Measurements from ENCODE around the gene FRMD1.

The FRMD1 gene

DNA sequence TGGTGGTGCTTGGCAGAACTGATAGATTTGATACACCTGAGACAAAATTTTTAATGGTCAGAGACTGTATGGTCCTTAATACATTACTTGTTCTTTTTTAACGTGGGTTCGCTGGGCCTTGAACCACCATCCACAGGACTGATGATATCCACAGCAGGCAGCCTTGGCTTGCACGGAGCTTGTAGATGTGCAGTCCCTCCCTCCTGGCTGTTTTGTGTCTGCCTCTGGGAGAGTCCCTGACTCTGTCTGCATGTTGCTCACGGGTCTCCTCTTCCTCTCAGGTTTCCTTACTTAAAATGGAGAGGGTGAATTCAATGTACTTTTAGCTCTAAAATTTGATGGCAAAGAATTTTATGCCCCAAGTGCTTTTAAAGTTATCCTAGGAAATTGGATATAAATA is 64.0 kb downstream of the FRMD1 start:
- no peak overlapping the region for H3K9ac ChIP-seq (ENCODE audit: low read depth, low read length)
- H3K27ac ChIP-seq (ENCODE audit: low read length): no peak overlapping the region
- H2AFZ ChIP-seq (ENCODE audit: low read depth, low read length): no peak overlapping the region
- H3K9me3 ChIP-seq (ENCODE audit: insufficient read depth, low read length, severe bottlenecking): peaks cover 27% of the 10 kb centered on the region
- H3K4me1 ChIP-seq (ENCODE audit: insufficient read depth, low read length): no peaks in the 10 kb centered on the region
- DNase-seq (no peak), ATAC-seq (ENCODE audit: insufficient read depth, low read depth) (no peak)
- H3K4me2 ChIP-seq (ENCODE audit: insufficient read depth, low read length): no peak overlapping the region
- no peaks in the 10 kb centered on the region for H3K36me3 ChIP-seq (ENCODE audit: insufficient read depth, low read length)
- no peak for TF ChIP-seq EZH2 (IDR thresholded peaks at IDR 0.05; ENCODE audit: borderline replicate concordance, low read depth, low read length, severe bottlenecking)
- TF ChIP-seq, protein P1, sequence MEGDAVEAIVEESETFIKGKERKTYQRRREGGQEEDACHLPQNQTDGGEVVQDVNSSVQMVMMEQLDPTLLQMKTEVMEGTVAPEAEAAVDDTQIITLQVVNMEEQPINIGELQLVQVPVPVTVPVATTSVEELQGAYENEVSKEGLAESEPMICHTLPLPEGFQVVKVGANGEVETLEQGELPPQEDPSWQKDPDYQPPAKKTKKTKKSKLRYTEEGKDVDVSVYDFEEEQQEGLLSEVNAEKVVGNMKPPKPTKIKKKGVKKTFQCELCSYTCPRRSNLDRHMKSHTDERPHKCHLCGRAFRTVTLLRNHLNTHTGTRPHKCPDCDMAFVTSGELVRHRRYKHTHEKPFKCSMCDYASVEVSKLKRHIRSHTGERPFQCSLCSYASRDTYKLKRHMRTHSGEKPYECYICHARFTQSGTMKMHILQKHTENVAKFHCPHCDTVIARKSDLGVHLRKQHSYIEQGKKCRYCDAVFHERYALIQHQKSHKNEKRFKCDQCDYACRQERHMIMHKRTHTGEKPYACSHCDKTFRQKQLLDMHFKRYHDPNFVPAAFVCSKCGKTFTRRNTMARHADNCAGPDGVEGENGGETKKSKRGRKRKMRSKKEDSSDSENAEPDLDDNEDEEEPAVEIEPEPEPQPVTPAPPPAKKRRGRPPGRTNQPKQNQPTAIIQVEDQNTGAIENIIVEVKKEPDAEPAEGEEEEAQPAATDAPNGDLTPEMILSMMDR (IDR thresholded peaks at IDR 0.05; ENCODE audit: borderline replicate concordance, extremely low read depth, low read length, poor library complexity, severe bottlenecking): no peak
- no peak overlapping the region for H3K4me3 ChIP-seq (ENCODE audit: low read depth in 1 of 2, low read length in 2 of 2)
- no peaks in the 10 kb centered on the region for H3K27me3 ChIP-seq (ENCODE audit: insufficient read depth, low read length, poor library complexity)
- no peaks in the 10 kb centered on the region for H4K20me1 ChIP-seq (ENCODE audit: insufficient read depth, low read length)
- no peaks in the 10 kb centered on the region for H3K79me2 ChIP-seq (ENCODE audit: insufficient read depth, low read length)

DNA sequence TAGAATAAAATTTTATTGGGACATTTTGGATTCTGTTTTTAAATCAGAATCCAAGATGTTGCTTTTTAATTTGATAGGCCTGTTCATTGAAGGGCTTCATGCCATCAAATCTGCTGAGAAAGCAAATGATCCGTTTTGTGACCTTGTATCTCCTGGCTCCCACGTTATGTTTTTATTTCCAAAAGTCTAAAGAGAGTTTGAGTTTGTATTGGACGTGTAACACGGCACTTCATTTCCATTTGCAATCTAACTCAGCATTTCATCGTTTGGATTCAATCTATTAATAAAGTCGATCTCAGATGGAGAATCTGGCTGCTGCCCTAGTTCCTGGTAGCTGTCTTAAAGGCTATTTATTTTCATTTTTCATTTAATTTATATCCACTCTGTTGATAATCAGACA is 64.6 kb downstream of the FRMD1 start:
- DNase-seq (no peak), ATAC-seq (ENCODE audit: insufficient read depth, low read depth) (no peak)
- Histone ChIP-seq H4K20me1 (ENCODE audit: insufficient read depth, low read length) (no peaks in the 10 kb centered on the region), H3K9ac (ENCODE audit: low read depth, low read length) (no peak overlapping the region), H3K4me2 (ENCODE audit: insufficient read depth, low read length) (no peak overlapping the region), H3K4me1 (ENCODE audit: insufficient read depth, low read length) (no peaks in the 10 kb centered on the region), H2AFZ (ENCODE audit: low read depth, low read length) (no peak overlapping the region), H3K4me3 (ENCODE audit: low read depth in 1 of 2, low read length in 2 of 2) (no peak overlapping the region), H3K79me2 (ENCODE audit: insufficient read depth, low read length) (no peaks in the 10 kb centered on the region), H3K27ac (ENCODE audit: low read length) (no peak overlapping the region), H3K9me3 (ENCODE audit: insufficient read depth, low read length, severe bottlenecking) (peaks cover 27% of the 10 kb centered on the region), H3K36me3 (ENCODE audit: insufficient read depth, low read length) (no peaks in the 10 kb centered on the region), H3K27me3 (ENCODE audit: insufficient read depth, low read length, poor library complexity) (no peaks in the 10 kb centered on the region)
- TF ChIP-seq EZH2 (IDR thresholded peaks at IDR 0.05; ENCODE audit: borderline replicate concordance, low read depth, low read length, severe bottlenecking): no peak
- TF ChIP-seq, protein P1 (IDR thresholded peaks at IDR 0.05; ENCODE audit: borderline replicate concordance, extremely low read depth, low read length, poor library complexity, severe bottlenecking): no peak

DNA sequence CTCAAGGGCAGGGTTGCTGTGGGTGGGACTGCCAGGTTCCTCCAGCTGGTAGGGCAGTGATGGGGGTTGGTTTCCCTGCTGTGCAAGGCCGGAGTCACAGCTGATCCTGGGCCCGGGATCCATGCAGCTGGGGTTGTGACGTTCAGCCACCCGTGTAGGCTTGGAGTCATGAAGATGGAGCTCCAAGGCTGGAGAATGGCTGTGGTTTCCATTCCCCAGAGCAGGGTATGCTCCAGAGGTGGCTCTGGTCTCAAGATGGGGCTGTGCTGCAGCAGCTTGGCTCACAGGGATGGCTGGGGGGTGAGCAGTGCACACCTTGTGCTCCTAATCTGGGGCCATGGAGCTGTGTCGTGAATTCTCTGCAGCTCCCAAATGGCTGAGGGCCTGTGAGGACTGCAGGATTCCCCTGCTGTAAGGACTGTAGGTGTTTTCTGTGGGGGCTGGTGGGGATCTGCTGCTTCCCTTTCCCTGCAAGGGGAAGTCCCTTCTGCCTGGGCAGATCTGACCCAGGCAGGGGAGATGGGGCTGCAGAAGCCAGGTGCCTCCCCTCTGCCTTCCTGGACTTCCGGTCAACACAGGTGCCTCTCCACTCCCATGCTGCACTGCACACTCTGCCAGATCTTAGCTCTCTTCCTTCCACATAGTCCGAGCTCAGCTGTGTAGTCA is 65.6 kb downstream of the FRMD1 start:
- Histone ChIP-seq H3K36me3 (ENCODE audit: insufficient read depth, low read length) (no peaks in the 10 kb centered on the region), H3K79me2 (ENCODE audit: insufficient read depth, low read length) (no peaks in the 10 kb centered on the region), H3K4me3 (ENCODE audit: low read depth in 1 of 2, low read length in 2 of 2) (no peak overlapping the region), H3K27ac (ENCODE audit: low read length) (no peak overlapping the region), H3K4me2 (ENCODE audit: insufficient read depth, low read length) (no peak overlapping the region), H2AFZ (ENCODE audit: low read depth, low read length) (no peak overlapping the region), H3K9me3 (ENCODE audit: insufficient read depth, low read length, severe bottlenecking) (peaks cover 27% of the 10 kb centered on the region), H3K27me3 (ENCODE audit: insufficient read depth, low read length, poor library complexity) (no peaks in the 10 kb centered on the region), H4K20me1 (ENCODE audit: insufficient read depth, low read length) (no peaks in the 10 kb centered on the region), H3K9ac (ENCODE audit: low read depth, low read length) (no peak overlapping the region), H3K4me1 (ENCODE audit: insufficient read depth, low read length) (no peaks in the 10 kb centered on the region)
- no peak for TF ChIP-seq EZH2 (IDR thresholded peaks at IDR 0.05; ENCODE audit: borderline replicate concordance, low read depth, low read length, severe bottlenecking)
- TF ChIP-seq, protein P1 (IDR thresholded peaks at IDR 0.05; ENCODE audit: borderline replicate concordance, extremely low read depth, low read length, poor library complexity, severe bottlenecking): no peak
- ATAC-seq (ENCODE audit: insufficient read depth, low read depth) (no peak), DNase-seq (no peak)
